ENCODE data around the gene TRIP10. TPM values are rescaled to one million over a fixed set of nuclear protein-coding genes. Genes with fewer than 3 reads are reported as not detected.
A peak's percentile ranks its signal among the peaks of the same experiment; 100 is the strongest.

Gene TRIP10
- total RNA-seq, 1 donor from 2014 or later: 79.5 TPM

DNA sequence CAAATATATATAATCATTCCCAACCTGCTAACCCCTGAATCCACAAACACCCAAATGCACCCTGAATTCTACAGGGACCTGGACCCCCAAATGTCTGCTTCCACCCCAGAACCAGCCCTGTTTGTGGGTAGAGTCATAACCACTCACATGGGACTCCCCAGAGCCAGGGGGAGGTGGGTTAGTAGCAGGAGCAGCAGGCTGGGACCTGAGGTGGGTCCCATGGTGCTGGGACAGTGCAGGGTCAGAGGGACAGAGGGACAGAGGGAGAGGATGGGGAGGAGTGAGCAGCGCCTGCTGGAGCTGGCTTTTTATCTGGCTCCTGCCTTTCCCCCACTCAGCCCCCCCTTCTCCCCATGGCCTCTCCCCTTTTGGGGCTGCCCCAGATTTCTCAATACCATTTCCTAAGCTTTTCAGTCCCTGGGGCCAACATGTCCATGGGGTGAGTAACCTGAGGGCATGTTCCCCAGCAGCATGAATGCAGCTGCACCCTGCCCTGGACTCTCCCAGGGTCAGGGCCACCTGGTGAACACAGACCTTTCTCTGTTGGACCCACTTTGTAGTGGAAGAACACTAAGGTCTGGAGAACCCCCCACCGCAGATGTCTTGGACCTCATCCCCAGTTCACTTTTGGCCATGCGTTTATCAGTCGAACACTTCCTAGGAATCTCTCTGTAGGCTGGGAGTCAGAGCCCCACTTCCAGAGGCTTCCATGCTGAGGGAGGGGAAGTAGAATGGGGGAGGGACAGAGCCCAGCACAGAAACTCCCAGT is 18.9 kb upstream of the TRIP10 start, which contains the start of gene C3:
C3 (minus strand) TSS at position 282 of the 769 bp plus-strand sequence; CDS start at position 221, 61 bp downstream.
- no peak within 1 kb of the TSS for H3K4me3 ChIP-seq (ENCODE audit: low read depth, low read length)
- no peaks in the 10 kb centered on the region for H3K27me3 ChIP-seq (ENCODE audit: control insufficient read depth, insufficient read depth, low read length)
- peak; percentile 68 for DNase-seq (ENCODE audit: low read depth)
- TF ChIP-seq, protein P1, sequence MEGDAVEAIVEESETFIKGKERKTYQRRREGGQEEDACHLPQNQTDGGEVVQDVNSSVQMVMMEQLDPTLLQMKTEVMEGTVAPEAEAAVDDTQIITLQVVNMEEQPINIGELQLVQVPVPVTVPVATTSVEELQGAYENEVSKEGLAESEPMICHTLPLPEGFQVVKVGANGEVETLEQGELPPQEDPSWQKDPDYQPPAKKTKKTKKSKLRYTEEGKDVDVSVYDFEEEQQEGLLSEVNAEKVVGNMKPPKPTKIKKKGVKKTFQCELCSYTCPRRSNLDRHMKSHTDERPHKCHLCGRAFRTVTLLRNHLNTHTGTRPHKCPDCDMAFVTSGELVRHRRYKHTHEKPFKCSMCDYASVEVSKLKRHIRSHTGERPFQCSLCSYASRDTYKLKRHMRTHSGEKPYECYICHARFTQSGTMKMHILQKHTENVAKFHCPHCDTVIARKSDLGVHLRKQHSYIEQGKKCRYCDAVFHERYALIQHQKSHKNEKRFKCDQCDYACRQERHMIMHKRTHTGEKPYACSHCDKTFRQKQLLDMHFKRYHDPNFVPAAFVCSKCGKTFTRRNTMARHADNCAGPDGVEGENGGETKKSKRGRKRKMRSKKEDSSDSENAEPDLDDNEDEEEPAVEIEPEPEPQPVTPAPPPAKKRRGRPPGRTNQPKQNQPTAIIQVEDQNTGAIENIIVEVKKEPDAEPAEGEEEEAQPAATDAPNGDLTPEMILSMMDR (IDR thresholded peaks at IDR 0.05; ENCODE audit: insufficient read depth, low read length, severe bottlenecking): no peak
- no peak for FAIRE-seq
- no peaks in the 10 kb centered on the region for H3K36me3 ChIP-seq (ENCODE audit: control insufficient read depth, insufficient read depth, low read length)

GRCh38 chr19:6721138-6721474 is 18.4 kb upstream of the TRIP10 start:
- Histone ChIP-seq H3K4me3 (ENCODE audit: low read depth, low read length) (no peak overlapping the region), H3K27me3 (ENCODE audit: control insufficient read depth, insufficient read depth, low read length) (no peaks in the 10 kb centered on the region), H3K36me3 (ENCODE audit: control insufficient read depth, insufficient read depth, low read length) (no peaks in the 10 kb centered on the region)
- FAIRE-seq (no peak), DNase-seq (ENCODE audit: low read depth) (no peak)
- TF ChIP-seq, protein P1 (IDR thresholded peaks at IDR 0.05; ENCODE audit: insufficient read depth, low read length, severe bottlenecking): no peak

DNA sequence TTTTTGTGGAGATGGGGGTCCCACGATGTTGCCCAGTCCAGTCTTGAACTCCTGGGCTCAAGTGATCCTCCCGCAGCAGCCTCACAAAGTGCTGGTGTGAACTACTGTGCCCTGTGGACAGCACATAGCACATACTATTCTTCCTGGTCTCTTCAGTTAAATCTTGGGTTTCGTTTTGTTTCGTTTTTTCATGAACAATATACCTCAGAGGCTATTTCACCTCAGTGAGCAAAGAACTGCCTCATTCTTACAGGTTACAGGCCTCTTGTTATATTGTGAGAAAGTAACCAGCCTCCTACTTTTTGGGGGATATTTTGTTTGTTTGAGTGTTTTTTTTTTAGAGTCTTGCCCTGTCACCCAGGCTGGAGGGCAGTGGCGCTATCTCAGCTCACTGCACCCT is 17.7 kb upstream of the TRIP10 start:
- TF ChIP-seq, protein P1 (IDR thresholded peaks at IDR 0.05; ENCODE audit: insufficient read depth, low read length, severe bottlenecking): no peak
- DNase-seq (ENCODE audit: low read depth): no peak
- FAIRE-seq: no peak
- no peak overlapping the region for H3K4me3 ChIP-seq (ENCODE audit: low read depth, low read length)
- no peaks in the 10 kb centered on the region for H3K27me3 ChIP-seq (ENCODE audit: control insufficient read depth, insufficient read depth, low read length)
- H3K36me3 ChIP-seq (ENCODE audit: control insufficient read depth, insufficient read depth, low read length): no peaks in the 10 kb centered on the region

DNA sequence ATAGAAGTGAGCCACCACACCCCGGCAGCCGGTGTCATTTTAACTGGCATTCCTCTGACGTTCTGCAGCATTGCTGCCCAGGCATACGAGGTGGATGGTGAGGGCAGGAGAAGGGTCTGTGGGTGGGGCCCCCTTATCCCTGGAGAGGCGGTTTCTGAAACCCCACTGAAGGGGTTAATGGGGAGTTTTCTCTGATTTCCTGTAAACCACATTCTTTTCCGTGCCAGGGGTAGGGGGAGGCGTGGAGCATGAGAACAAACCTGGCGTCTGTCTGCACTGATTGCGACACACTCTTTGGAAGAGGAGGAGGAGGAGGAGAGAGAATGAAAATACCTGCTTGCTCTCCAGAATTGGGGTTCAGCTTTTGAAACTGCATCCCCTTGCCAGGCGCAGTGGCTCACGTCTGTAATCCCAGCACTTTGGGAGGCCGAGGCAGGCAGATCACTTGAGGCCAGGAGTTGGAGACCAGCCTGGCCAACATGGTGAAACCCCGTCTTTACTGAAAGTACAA is 16.3 kb upstream of the TRIP10 start:
- DNase-seq (ENCODE audit: low read depth): peak; percentile 36
- no peak overlapping the region for H3K4me3 ChIP-seq (ENCODE audit: low read depth, low read length)
- H3K36me3 ChIP-seq (ENCODE audit: control insufficient read depth, insufficient read depth, low read length): no peaks in the 10 kb centered on the region
- no peak for FAIRE-seq
- H3K27me3 ChIP-seq (ENCODE audit: control insufficient read depth, insufficient read depth, low read length): no peaks in the 10 kb centered on the region
- TF ChIP-seq, protein P1 (IDR thresholded peaks at IDR 0.05; ENCODE audit: insufficient read depth, low read length, severe bottlenecking): no peak

GRCh38 chr19:6723738-6724137 is 15.7 kb upstream of the TRIP10 start:
- H3K4me3 ChIP-seq (ENCODE audit: low read depth, low read length): no peak overlapping the region
- no peak for FAIRE-seq
- H3K36me3 ChIP-seq (ENCODE audit: control insufficient read depth, insufficient read depth, low read length): no peaks in the 10 kb centered on the region
- H3K27me3 ChIP-seq (ENCODE audit: control insufficient read depth, insufficient read depth, low read length): no peaks in the 10 kb centered on the region
- TF ChIP-seq, protein P1 (IDR thresholded peaks at IDR 0.05; ENCODE audit: insufficient read depth, low read length, severe bottlenecking): no peak
- no peak for DNase-seq (ENCODE audit: low read depth)

Measured in bronchial epithelial cell (primary cell).